NK-92 (cell line): Measurements from ENCODE around the gene OSBPL5.

Experiments used
- DNase-seq: peaks from one replicate; lab custom pipeline; 2025; ENCODE audit not compliant: unreplicated experiment; lab: John Stamatoyannopoulos, UW

OSBPL5 gene

GRCh38 chr11:3165152-3165705 lies at the start of gene OSBPL5:
Gene OSBPL5, minus strand, starts transcription at chr11:3165310. Its CDS starts 36,162 bp downstream, at chr11:3129148.
- no peak for DNase-seq

GRCh38 chr11:3214420-3214699 lies 49.2 kb upstream of the OSBPL5 start:
- no peak for DNase-seq

GRCh38 chr11:3213659-3214419 lies 48.7 kb upstream of the OSBPL5 start:
- DNase-seq: no peak

GRCh38 chr11:3208272-3208671 lies 43.2 kb upstream of the OSBPL5 start:
- DNase-seq: no peak

GRCh38 chr11:3207526-3208189 lies 42.5 kb upstream of the OSBPL5 start:
- no peak for DNase-seq

- no peak for DNase-seq
Observed at GRCh38 chr11:3206922-3207204, 41.8 kb upstream of the OSBPL5 start.

GRCh38 chr11:3206156-3206921 lies 41.2 kb upstream of the OSBPL5 start:
- no peak for DNase-seq

- DNase-seq: no peak
Observed at GRCh38 chr11:3205261-3206155, 40.4 kb upstream of the OSBPL5 start.

GRCh38 chr11:3204141-3205015 lies 39.3 kb upstream of the OSBPL5 start:
- DNase-seq: no peak

- no peak for DNase-seq
Observed at GRCh38 chr11:3203221-3204043, 38.3 kb upstream of the OSBPL5 start.

GRCh38 chr11:3202759-3203158 lies 37.6 kb upstream of the OSBPL5 start:
- DNase-seq: no peak

- no peak for DNase-seq
Observed at GRCh38 chr11:3202305-3202704, 37.2 kb upstream of the OSBPL5 start.

GRCh38 chr11:3201677-3202181 lies 36.6 kb upstream of the OSBPL5 start:
- DNase-seq: no peak

GRCh38 chr11:3201112-3201581 lies 36.0 kb upstream of the OSBPL5 start:
- DNase-seq: no peak

GRCh38 chr11:3200388-3201111 lies 35.4 kb upstream of the OSBPL5 start:
- no peak for DNase-seq

- DNase-seq: no peak
Observed at GRCh38 chr11:3199537-3200295, 34.6 kb upstream of the OSBPL5 start.

- DNase-seq: no peak
Observed at GRCh38 chr11:3198815-3199214, 33.7 kb upstream of the OSBPL5 start.
